Esophagus squamous epithelium (tissue), 4 donors: ENCODE measurements around the gene RASGRF1.

Source experiments
- POLR2A ChIP-seq, 4 donors: fragments of 450-650 bp; IDR thresholded peaks; one replicate each; pipeline ENCODE4 v1.6.1; 2017; ENCODE audit warnings: antibody characterized with exemption in 4 of 4, mild to moderate bottlenecking in 4 of 4, moderate library complexity in 3 of 4
- TF ChIP-seq, protein P1 (sequence below), 6 experiments: fragments of 450-650 bp in 4 of 6; fragments of 200-600 bp in 2 of 6; sonication (generic) in 2 of 6; IDR thresholded peaks; one replicate each; pipeline ENCODE4 v1.5.1; 2016 to 2019; ENCODE audit warnings: antibody characterized with exemption in 6 of 6, mild to moderate bottlenecking in 4 of 6, moderate library complexity in 4 of 6

- TF ChIP-seq, protein P1, sequence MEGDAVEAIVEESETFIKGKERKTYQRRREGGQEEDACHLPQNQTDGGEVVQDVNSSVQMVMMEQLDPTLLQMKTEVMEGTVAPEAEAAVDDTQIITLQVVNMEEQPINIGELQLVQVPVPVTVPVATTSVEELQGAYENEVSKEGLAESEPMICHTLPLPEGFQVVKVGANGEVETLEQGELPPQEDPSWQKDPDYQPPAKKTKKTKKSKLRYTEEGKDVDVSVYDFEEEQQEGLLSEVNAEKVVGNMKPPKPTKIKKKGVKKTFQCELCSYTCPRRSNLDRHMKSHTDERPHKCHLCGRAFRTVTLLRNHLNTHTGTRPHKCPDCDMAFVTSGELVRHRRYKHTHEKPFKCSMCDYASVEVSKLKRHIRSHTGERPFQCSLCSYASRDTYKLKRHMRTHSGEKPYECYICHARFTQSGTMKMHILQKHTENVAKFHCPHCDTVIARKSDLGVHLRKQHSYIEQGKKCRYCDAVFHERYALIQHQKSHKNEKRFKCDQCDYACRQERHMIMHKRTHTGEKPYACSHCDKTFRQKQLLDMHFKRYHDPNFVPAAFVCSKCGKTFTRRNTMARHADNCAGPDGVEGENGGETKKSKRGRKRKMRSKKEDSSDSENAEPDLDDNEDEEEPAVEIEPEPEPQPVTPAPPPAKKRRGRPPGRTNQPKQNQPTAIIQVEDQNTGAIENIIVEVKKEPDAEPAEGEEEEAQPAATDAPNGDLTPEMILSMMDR (IDR thresholded peaks at IDR 0.05), result no peak
- TF ChIP-seq POLR2A (IDR thresholded peaks at IDR 0.05), result no peak
Observed at GRCh38 chr15:78991879-78992278, 98.7 kb downstream of the RASGRF1 start.
